DMS114 treated with DMSO at 0.1 percent for 48 hours (cell line): ENCODE measurements around the gene C2orf81.
"Not testable (repeated sequence)": the region's sequence is repeated elsewhere in the genome, so short reads cannot be mapped to it uniquely, and the experiment has no call there.

ENCODE experiments used
- DNase-seq: peaks from one replicate; lab custom pipeline; 2025; ENCODE audit not compliant: unreplicated experiment; lab: John Stamatoyannopoulos, UW

C2orf81 gene

DNA sequence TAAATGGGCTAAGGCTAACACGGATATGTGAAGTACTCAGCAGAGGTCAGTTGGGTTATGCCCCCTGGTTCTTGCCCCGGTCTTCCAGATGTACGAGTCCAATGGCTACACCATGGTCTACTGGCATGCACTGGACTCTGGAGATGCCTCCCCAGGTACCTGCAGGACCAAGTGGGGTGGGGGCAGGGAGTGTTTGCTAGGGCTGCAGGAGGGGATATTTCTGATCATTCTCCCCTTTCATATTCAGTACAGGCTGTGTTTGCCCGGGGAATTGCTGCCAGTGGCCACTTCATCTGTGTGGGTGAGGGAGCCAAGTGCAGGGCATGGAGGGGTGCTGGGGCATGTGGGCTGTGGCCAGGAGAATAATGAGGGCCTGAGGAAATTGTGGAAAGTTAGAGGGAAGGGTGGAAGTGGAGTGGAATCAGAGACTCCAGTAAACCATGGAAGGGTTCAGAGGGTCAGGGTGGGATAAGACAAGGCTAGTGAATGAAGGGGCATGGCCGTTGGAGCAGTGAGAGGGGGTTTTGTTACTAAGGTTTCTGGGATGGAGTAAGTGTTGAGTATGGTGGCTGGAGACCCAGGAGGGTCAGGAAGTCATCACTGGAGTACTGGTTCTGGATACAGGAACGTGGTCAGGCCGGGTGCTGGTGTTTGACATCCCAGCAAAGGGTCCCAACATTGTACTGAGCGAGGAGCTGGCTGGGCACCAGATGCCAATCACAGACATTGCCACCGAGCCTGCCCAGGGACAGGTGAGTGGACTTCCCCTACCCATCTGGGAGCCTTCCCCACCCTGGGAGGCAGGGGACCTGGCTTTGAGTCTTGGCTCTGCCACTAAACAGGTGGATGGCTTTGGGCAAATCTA is 2.0 kb upstream of the C2orf81 start:
- DNase-seq = no peak

- not testable (repeated sequence) for DNase-seq
These were observed 846 bp downstream of the C2orf81 start for GRCh38 chr2:74420443-74421103.

- DNase-seq = no peak
These were observed 1.4 kb downstream of the C2orf81 start for GRCh38 chr2:74420006-74420405.

DNA sequence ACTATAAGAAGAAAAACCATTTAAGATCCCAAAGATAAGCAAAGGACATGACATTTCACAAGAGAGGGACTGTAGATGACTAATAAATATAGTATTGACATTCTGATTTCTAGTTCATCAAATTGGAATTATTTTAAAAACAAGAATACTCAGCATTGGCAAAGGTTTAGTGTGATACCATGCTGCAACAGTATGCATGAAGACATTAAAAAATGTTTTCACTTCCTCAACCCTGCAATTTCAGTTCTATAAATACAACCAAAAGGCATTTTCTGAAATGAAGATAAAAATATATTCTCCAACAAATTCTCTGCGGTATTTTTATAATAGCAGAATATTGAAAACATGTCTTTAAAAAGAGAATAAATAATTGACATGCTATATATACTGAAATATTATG is 2.1 kb downstream of the C2orf81 start:
- DNase-seq = no peak

DNA sequence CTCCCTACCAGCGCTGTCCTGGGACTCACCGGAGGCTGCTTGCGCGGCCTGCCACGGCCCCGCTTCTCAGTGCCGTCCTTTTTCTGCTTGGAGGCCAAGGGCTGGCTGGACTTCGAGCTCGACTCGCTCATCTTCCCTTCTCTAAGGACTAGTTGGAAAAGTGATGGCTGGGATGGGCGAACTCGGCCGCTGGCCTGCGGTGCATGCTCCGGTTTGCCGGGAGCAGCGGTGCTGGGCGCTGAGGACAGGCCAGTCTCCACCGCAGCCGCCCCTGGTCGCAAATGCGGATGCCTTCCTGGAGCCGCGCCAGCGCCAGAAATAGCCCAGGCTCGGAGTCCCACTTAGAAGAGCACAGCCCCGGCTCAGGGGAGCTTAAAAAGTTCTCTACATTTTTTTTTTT is 3.1 kb downstream of the C2orf81 start:
- DNase-seq = no peak

DNA sequence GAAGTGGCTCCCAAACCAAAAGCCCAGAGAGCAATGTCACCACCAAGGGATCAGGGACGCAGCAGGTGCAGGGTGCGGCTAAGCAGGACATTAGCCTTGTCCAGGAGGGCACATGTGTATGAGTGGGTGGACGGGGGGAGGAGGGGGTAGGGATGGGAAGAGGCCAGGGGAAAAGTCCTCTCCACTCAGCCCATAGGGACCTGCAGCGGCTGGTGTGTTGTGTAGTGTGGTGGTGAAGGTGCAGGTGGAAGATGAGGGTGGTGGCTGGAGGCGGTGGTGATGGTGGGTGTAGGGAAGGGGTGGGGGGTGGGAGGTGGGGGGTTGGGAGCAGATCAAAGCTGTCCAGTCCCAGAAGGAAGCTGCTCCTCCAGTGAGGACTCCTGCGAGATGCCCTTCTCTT is 3.7 kb downstream of the C2orf81 start:
- no peak for DNase-seq

- no peak for DNase-seq
These were observed 4.2 kb downstream of the C2orf81 start for GRCh38 chr2:74417197-74417596.

- no peak for DNase-seq
These were observed 4.6 kb downstream of the C2orf81 start for GRCh38 chr2:74416778-74417177.

DNA sequence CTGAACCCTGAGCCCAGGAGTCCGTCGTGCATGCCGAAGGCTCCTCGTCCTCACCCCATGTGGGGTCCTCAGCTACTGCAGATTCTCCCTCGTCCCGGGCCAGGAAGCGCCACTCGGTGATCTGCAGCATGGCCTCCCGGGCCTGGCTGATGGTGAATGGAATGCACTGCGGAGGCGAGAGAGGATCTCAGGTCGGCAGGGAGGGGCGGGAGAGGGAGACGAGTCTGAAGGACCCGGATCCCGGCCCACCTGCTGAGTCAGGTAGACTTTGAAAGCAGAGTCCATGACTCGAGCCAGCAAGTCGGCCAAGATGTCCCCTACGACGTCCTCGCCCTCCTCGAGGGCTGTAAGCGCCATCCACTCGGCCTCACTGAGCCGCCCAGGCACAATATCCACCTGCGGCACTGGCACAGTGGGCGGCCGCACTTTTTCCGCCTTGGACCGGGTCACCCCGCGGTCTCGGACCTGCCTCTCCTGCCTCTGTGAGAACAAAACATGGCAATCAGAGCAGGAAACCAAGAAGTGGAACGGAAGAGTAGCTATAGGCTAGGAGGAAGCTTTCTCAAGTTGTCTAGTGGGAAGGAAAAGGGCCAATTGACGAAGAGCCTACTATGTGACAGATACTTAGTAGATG is 5.5 kb downstream of the C2orf81 start:
- no peak for DNase-seq

- no peak for DNase-seq
These were observed 6.3 kb downstream of the C2orf81 start for GRCh38 chr2:74414881-74415761.

- no peak for DNase-seq
These were observed 7.0 kb downstream of the C2orf81 start for GRCh38 chr2:74414441-74414840.

- no peak for DNase-seq
These were observed 8.3 kb downstream of the C2orf81 start for GRCh38 chr2:74413001-74413698.

- no peak for DNase-seq
These were observed 13.7 kb downstream of the C2orf81 start for GRCh38 chr2:74407682-74408081.

DNA sequence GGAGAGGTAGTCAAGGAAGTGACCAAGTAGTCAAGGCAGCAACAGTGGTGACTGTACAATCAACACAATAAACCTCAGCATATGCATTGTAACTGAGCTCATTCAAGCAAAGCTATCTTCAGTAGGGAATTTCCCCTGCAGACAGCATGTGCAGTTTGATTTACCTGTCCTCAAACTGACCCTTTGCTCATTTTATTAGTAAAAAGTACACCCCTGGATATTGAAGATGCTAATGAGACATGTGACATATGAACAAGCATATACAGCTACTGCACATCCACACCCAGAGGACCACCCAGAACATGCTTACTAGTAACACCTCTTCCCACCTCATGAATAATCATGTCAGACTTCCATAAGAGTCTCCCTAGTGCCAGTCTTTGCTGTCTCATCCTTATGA is 15.4 kb downstream of the C2orf81 start:
- DNase-seq = no peak

- DNase-seq = no peak
These were observed 19.5 kb downstream of the C2orf81 start for GRCh38 chr2:74401891-74402290.

DNA sequence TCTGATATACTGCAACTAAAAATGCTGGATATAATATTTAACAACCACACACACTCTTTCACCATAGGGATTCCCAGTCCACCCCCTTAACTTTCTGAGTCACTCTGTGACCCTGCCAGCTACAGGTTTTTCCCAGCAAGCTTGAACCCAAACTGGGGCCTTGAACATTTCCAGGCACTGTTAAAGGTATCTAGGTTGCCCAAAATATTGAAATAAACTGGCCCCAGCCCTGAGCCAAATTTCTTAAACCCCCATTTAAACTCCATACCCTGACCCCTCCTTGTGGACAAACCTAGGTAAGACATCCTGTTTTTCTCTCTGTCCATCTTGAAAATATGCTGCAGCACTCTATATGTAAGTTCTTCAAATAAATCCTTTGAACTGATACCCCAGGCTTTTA is 21.6 kb downstream of the C2orf81 start:
- DNase-seq = no peak

- no peak for DNase-seq
These were observed 25.3 kb downstream of the C2orf81 start for GRCh38 chr2:74396149-74396548.

DNA sequence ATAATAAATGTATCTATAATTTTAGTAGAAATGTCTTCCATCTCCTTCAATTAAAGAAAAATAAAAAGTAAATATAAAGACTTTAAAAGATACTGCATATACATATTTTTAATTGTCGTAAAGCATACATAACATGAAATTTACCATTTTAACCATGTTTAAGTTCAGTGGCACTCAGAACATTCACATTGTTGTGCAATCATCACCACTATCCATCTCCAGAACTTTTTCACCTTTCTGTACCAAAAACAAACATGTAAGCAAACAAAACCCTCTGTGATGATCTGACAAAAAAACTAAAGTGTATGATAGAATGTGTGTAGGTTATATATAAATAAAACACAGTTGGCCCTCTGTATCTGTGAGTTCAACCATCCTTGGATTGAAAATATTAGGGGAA is 27.9 kb downstream of the C2orf81 start:
- DNase-seq = no peak

DNA sequence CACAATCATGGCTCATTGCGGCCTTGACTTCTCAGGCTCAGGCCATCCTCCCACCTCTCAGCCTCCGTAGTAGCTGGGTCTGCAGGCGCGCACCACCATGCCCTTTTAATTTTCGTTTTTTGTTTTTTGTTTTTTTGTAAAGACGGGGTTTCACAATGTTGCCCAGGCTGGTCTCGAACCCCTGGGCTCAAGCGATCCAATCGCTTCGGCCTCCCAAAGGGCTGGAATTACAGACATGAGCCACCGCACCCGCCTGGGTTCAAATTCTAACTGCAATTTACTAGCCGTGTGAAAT is 29.0 kb downstream of the C2orf81 start:
- no peak for DNase-seq

DNA sequence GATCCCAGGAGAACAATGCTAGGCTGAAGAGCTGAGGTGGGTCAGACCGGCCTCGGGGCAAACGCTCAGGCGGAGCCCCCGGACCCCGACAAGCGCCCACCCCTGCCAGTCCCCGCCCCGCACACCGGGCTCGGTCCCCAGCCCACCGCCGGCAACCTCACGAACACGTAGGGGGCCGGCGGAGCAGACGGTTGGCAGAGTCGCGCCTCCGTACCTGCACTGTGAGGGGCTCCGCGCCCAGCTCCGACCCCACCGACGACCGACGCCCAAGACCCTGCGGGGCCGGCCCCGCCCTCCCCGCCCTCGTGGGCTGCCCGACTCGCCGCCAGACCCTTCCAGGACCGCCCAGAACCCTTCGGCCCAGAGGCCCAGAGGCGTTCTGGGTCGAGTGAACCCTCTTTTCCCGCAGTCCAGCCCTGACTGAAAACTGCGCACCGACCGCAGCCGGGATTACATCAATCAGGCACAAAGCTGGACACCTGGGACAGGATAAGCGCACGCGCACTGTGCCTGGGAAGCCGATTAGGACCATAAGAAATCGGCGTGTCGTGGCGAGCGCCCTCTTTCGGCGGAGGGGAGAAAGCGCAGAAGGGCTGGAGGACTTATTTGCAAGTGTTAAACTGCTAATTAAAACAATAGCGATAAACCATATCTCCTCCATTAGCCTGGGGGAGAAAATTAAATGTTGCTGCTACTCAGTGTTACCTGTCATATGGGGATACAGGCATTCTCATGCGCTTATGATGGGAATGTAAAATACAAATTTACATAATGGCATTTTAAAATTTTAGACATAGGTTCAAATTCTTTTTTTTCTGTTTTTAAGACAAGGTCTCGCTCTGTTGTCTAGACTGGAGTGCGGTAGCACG is 29.6 kb downstream of the C2orf81 start:
- DNase-seq = peak; percentile 86
